ENCODE data around the gene RTCB.

DNA sequence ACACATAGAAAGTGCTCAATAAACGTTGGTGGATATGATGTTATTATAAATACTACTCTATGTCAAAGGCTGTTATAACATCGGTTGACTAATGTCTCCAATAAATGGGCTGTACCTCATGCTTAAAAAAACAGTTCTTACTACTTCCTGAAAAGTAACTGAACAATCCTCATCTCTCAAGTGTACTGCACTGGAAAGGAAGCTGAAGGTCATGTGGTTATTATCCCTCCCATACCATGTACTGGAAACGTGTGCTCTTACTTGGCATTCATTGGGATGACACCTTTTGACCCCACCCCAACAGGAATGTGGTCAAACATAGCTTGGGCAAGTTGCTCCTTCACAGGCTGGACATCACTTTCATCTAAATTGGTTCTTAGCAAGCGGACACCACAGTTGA, 10.6 kb downstream of the RTCB start:
- TF ChIP-seq, protein P1, sequence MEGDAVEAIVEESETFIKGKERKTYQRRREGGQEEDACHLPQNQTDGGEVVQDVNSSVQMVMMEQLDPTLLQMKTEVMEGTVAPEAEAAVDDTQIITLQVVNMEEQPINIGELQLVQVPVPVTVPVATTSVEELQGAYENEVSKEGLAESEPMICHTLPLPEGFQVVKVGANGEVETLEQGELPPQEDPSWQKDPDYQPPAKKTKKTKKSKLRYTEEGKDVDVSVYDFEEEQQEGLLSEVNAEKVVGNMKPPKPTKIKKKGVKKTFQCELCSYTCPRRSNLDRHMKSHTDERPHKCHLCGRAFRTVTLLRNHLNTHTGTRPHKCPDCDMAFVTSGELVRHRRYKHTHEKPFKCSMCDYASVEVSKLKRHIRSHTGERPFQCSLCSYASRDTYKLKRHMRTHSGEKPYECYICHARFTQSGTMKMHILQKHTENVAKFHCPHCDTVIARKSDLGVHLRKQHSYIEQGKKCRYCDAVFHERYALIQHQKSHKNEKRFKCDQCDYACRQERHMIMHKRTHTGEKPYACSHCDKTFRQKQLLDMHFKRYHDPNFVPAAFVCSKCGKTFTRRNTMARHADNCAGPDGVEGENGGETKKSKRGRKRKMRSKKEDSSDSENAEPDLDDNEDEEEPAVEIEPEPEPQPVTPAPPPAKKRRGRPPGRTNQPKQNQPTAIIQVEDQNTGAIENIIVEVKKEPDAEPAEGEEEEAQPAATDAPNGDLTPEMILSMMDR (IDR thresholded peaks at IDR 0.05 in 8 of 11, conservative IDR thresholded peaks at IDR 0.05 in 3 of 11) = no peak
- no peak for TF ChIP-seq POLR2A (IDR thresholded peaks at IDR 0.05)
